ENCODE results near the gene TTLL7.

The TTLL7 gene

GRCh38 chr1:83896299-83896698 is 102.6 kb downstream of the TTLL7 start:
- no peak for TF ChIP-seq CTCF (IDR thresholded peaks at IDR 0.05; ENCODE audit: insufficient read depth, low read depth, low read length, missing control alignments)
- no peak for DNase-seq (ENCODE audit: low read depth)
- H3K4me3 ChIP-seq (ENCODE audit: low read length): no peak overlapping the region

- DNase-seq (ENCODE audit: low read depth): no peak
- TF ChIP-seq CTCF (IDR thresholded peaks at IDR 0.05; ENCODE audit: insufficient read depth, low read depth, low read length, missing control alignments): no peak
- no peak overlapping the region for H3K4me3 ChIP-seq (ENCODE audit: low read length)
Measured at GRCh38 chr1:83889707-83890106, 109.2 kb downstream of the TTLL7 start.

GRCh38 chr1:83887483-83887882 is 111.4 kb downstream of the TTLL7 start:
- TF ChIP-seq CTCF (IDR thresholded peaks at IDR 0.05; ENCODE audit: insufficient read depth, low read depth, low read length, missing control alignments): no peak
- H3K4me3 ChIP-seq (ENCODE audit: low read length): no peak overlapping the region
- DNase-seq (ENCODE audit: low read depth): peak; percentile 65

DNA sequence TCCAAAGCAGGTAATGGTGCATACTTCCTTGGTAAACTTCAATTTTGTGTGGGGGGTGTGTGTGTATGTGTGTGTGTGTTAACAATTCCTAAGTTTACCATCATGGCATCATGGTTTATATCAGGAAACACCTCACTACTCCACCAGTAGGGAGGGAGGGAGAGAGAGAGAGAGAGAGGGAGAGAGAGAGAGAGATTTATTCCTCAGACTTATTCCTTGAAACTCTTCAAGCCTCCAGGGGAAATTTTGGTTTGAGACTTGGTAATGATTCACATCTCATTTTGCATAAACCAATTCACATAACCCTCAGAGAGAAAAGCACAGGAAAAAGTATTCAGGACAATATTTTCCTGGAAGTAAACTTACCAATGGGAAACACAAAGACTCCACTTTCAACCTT is 115.0 kb downstream of the TTLL7 start:
- no peak overlapping the region for H3K4me3 ChIP-seq (ENCODE audit: low read length)
- peak; percentile 65 for DNase-seq (ENCODE audit: low read depth)
- TF ChIP-seq CTCF (IDR thresholded peaks at IDR 0.05; ENCODE audit: insufficient read depth, low read depth, low read length, missing control alignments): no peak

GRCh38 chr1:83882906-83883305 is 116.0 kb downstream of the TTLL7 start:
- peak; percentile 52 for TF ChIP-seq CTCF (IDR thresholded peaks at IDR 0.05; ENCODE audit: insufficient read depth, low read depth, low read length, missing control alignments)
- no peak overlapping the region for H3K4me3 ChIP-seq (ENCODE audit: low read length)
- DNase-seq (ENCODE audit: low read depth): peak; percentile 79

GRCh38 chr1:83872515-83872914 is 126.4 kb downstream of the TTLL7 start:
- no peak for DNase-seq (ENCODE audit: low read depth)
- no peak overlapping the region for H3K4me3 ChIP-seq (ENCODE audit: low read length)
- TF ChIP-seq CTCF (IDR thresholded peaks at IDR 0.05; ENCODE audit: insufficient read depth, low read depth, low read length, missing control alignments): no peak

DNA sequence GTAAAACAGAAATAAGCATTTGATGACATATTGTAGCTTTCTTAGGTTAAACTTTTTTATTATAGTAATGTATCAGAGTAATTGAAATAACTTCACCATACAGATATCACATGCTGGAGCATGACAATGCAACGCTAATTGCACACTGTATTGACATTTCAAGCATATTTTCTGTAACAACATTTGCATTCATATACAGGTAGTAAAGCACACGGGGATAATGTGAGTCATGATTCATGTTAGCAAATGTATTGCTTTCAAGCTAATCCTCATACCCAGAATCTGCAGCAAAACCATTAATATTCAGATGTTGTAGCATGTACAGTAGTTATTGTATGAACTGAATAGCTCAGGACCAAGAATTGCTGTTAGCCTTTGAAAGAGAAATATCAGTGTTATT is 133.9 kb downstream of the TTLL7 start:
- no peak overlapping the region for H3K4me3 ChIP-seq (ENCODE audit: low read length)
- no peak for TF ChIP-seq CTCF (IDR thresholded peaks at IDR 0.05; ENCODE audit: insufficient read depth, low read depth, low read length, missing control alignments)
- DNase-seq (ENCODE audit: low read depth): peak; percentile 22

Data from epithelial cell of esophagus (primary cell).